Neutrophil (primary cell): ENCODE data around the gene ZNF664.

Source experiments
- H3K27ac ChIP-seq: fragments of 200-600 bp; sonication (generic); 2 replicates; pipeline ENCODE4 v1.5.1; 2016; ENCODE audit warnings: mild to moderate bottlenecking, moderate library complexity
- H3K27me3 ChIP-seq: fragments of 200-600 bp; sonication (generic); 2 replicates; pipeline ENCODE4 v1.6.0; 2016; ENCODE audit warnings: mild to moderate bottlenecking
- H3K36me3 ChIP-seq: fragments of 200-600 bp; sonication (generic); 2 replicates; pipeline ENCODE4 v1.5.1; 2017
- H3K4me1 ChIP-seq, 2 experiments: fragments of 200-600 bp in 1 of 2; sonication (generic) in 1 of 2; 1 replicate in 1 of 2; 2 replicates in 1 of 2; pipeline versions ENCODE4 v1.5.1 to v1.6.1; 2013 to 2016; ENCODE audit warnings: low read depth in 1 of 2, low read length in 1 of 2, mild to moderate bottlenecking in 1 of 2, moderate library complexity in 1 of 2; ENCODE audit not compliant: control insufficient read depth in 1 of 2, insufficient read depth in 1 of 2
- H3K4me3 ChIP-seq, 2 experiments: fragments of 200-600 bp in 1 of 2; sonication (generic) in 1 of 2; 1 replicate in 1 of 2; 2 replicates in 1 of 2; pipeline ENCODE4 v1.5.1; 2013 to 2016; ENCODE audit warnings: low read depth in 1 of 2, low read length in 1 of 2, mild to moderate bottlenecking in 1 of 2, moderate library complexity in 1 of 2
- H3K9me3 ChIP-seq: fragments of 200-600 bp; sonication (generic); 2 replicates; pipeline ENCODE4 v1.5.1; 2016
- CTCF ChIP-seq: fragments of 200-600 bp; sonication (generic); IDR thresholded peaks from 2 replicates; pipeline ENCODE4 v1.5.1; 2016; ENCODE audit warnings: antibody characterized with exemption

ZNF664 gene

GRCh38 chr12:124035163-124035562 is 62.1 kb downstream of the ZNF664 start:
- Histone ChIP-seq H3K27ac (no peak overlapping the region), H3K4me1 (peaks cover 1 to 2% of the 10 kb centered on the region in 2 experiments), H3K36me3 (no peaks in the 10 kb centered on the region), H3K27me3 (no peaks in the 10 kb centered on the region), H3K9me3 (no peaks in the 10 kb centered on the region), H3K4me3 (no peak overlapping the region)
- no peak for TF ChIP-seq CTCF

- no peak for TF ChIP-seq CTCF
- Histone ChIP-seq H3K4me1 (peaks cover 7 to 9% of the 10 kb centered on the region in 2 experiments), H3K36me3 (no peaks in the 10 kb centered on the region), H3K27me3 (no peaks in the 10 kb centered on the region), H3K4me3 (no peak overlapping the region), H3K27ac (no peak overlapping the region), H3K9me3 (no peaks in the 10 kb centered on the region)
These were observed 63.2 kb downstream of the ZNF664 start for GRCh38 chr12:124036171-124036598.

GRCh38 chr12:124036657-124037109 is 63.7 kb downstream of the ZNF664 start:
- H3K4me3 ChIP-seq = no peak overlapping the region
- no peak overlapping the region for H3K27ac ChIP-seq
- H3K4me1 ChIP-seq = peaks cover 8 to 9% of the 10 kb centered on the region in 2 experiments
- H3K27me3 ChIP-seq = no peaks in the 10 kb centered on the region
- no peaks in the 10 kb centered on the region for H3K9me3 ChIP-seq
- H3K36me3 ChIP-seq = no peaks in the 10 kb centered on the region
- TF ChIP-seq CTCF = peak; percentile 65

GRCh38 chr12:124037331-124037730 is 64.3 kb downstream of the ZNF664 start:
- no peaks in the 10 kb centered on the region for H3K36me3 ChIP-seq
- TF ChIP-seq CTCF = no peak
- H3K27ac ChIP-seq = no peak overlapping the region
- H3K9me3 ChIP-seq = no peaks in the 10 kb centered on the region
- no peaks in the 10 kb centered on the region for H3K27me3 ChIP-seq
- H3K4me1 ChIP-seq = peaks cover 9 to 14% of the 10 kb centered on the region in 2 experiments
- no peak overlapping the region for H3K4me3 ChIP-seq

GRCh38 chr12:124039276-124039675 is 66.3 kb downstream of the ZNF664 start:
- no peaks in the 10 kb centered on the region for H3K27me3 ChIP-seq
- H3K4me3 ChIP-seq = no peak overlapping the region
- H3K4me1 ChIP-seq = peaks cover 18 to 27% of the 10 kb centered on the region in 2 experiments
- no peaks in the 10 kb centered on the region for H3K36me3 ChIP-seq
- H3K9me3 ChIP-seq = no peaks in the 10 kb centered on the region
- TF ChIP-seq CTCF = no peak
- no peak overlapping the region for H3K27ac ChIP-seq

- no peak overlapping the region for H3K4me3 ChIP-seq
- H3K9me3 ChIP-seq = no peaks in the 10 kb centered on the region
- H3K27ac ChIP-seq = no peak overlapping the region
- no peaks in the 10 kb centered on the region for H3K27me3 ChIP-seq
- H3K4me1 ChIP-seq = peaks cover 20 to 32% of the 10 kb centered on the region in 2 experiments
- TF ChIP-seq CTCF = no peak
- H3K36me3 ChIP-seq = no peaks in the 10 kb centered on the region
These were observed 67.3 kb downstream of the ZNF664 start for GRCh38 chr12:124040291-124040690.
